PC-3 (cell line): ENCODE measurements around the gene EIF4E1B. TPM values are rescaled to one million over a fixed set of nuclear protein-coding genes. Genes with fewer than 3 reads are reported as not detected.

Experiments
- ATAC-seq: fragments of 200-7000 bp; cut with Tn5 transposase; 2 replicates; pipeline ENCODE4 v1.9.1; 2020; ENCODE audit warnings: mild to moderate bottlenecking, moderate library complexity
- BruUV-seq: library from RNA; stranded (reverse); fragments of 400-500 nt; replicated peaks from 2 replicates; lab custom pipeline; 2021; lab: Mats Ljungman, UMichigan
- CTCF ChIA-PET: fragments of 300-600 bp; sonication (Branson Sonifier 250); formaldehyde crosslinking; loops from one replicate; lab custom pipeline; 2022; ENCODE audit warnings: antibody characterized with exemption; lab: Charles Lee
- POLR2A ChIA-PET: fragments of 300-600 bp; sonication (Branson Sonifier 250); formaldehyde crosslinking; loops from one replicate; lab custom pipeline; 2022; ENCODE audit warnings: antibody characterized with exemption; ENCODE audit not compliant: unreplicated experiment; lab: Charles Lee
- DNase-seq: peaks from one replicate; pipeline ENCODE4 v3.0.0-alpha.2; 2015
- H2AFZ ChIP-seq: fragments of 300-600 bp; sonication (generic); 2 replicates; pipeline ENCODE4 v1.6.0; 2016; ENCODE audit warnings: antibody characterized with exemption, low read length
- H3F3A ChIP-seq: fragments of 300-600 bp; sonication (generic); one replicate; pipeline ENCODE4 v1.6.0; 2017; ENCODE audit warnings: antibody characterized with exemption, low read length, control low read depth, mild to moderate bottlenecking; ENCODE audit not compliant: unreplicated experiment
- H3K27ac ChIP-seq: fragments of 300-600 bp; sonication (generic); 2 replicates; pipeline ENCODE4 v1.5.1; 2016; ENCODE audit warnings: mild to moderate bottlenecking, low read length
- H3K27me3 ChIP-seq: fragments of 300-600 bp; sonication (generic); 2 replicates; pipeline ENCODE4 v1.6.1; 2016; ENCODE audit warnings: low read length, mixed read lengths
- H3K36me3 ChIP-seq: fragments of 300-600 bp; sonication (generic); 2 replicates; pipeline ENCODE4 v1.6.1; 2016; ENCODE audit warnings: low read depth, mixed run types, low read length, mixed read lengths
- H3K4me1 ChIP-seq: fragments of 300-600 bp; sonication (generic); 2 replicates; pipeline ENCODE4 v1.5.1; 2016; ENCODE audit warnings: low read length; ENCODE audit not compliant: insufficient read depth
- H3K4me2 ChIP-seq: fragments of 300-600 bp; sonication (generic); 2 replicates; pipeline ENCODE4 v1.6.0; 2016; ENCODE audit warnings: low read length
- H3K4me3 ChIP-seq: fragments of 300-600 bp; sonication (generic); 2 replicates; pipeline ENCODE4 v1.5.1; 2016; ENCODE audit warnings: mild to moderate bottlenecking, low read length, mixed read lengths
- H3K79me2 ChIP-seq: fragments of 300-600 bp; sonication (generic); 2 replicates; pipeline ENCODE4 v1.6.1; 2017; ENCODE audit warnings: low read length, mixed read lengths
- H3K9ac ChIP-seq: fragments of 300-600 bp; sonication (generic); 2 replicates; pipeline ENCODE4 v1.6.0; 2016; ENCODE audit warnings: mild to moderate bottlenecking, low read length
- H3K9me2 ChIP-seq: fragments of 300-600 bp; sonication (generic); replicated peaks from 2 replicates; pipeline ENCODE4 v1.6.1; 2016; ENCODE audit warnings: mixed run types, low read length, mixed read lengths
- H3K9me3 ChIP-seq: fragments of 300-600 bp; sonication (generic); 2 replicates; pipeline ENCODE4 v1.6.1; 2016; ENCODE audit warnings: low read length, mixed read lengths
- H4K20me1 ChIP-seq: fragments of 300-600 bp; sonication (generic); 2 replicates; pipeline ENCODE4 v1.6.1; 2016; ENCODE audit warnings: low read length, mixed read lengths
- CTCF ChIP-seq: fragments of 300-600 bp; sonication (generic); conservative IDR thresholded peaks from 2 replicates; pipeline ENCODE4 v1.5.1; 2017; ENCODE audit warnings: antibody characterized with exemption, low read depth, mild to moderate bottlenecking, low read length
- EZH2 ChIP-seq: fragments of 300-600 bp; sonication (generic); IDR thresholded peaks from one replicate; pipeline ENCODE4 v1.6.1; 2017; ENCODE audit warnings: antibody characterized with exemption, mild to moderate bottlenecking, low read length; ENCODE audit not compliant: unreplicated experiment
- EZH2phosphoT487 ChIP-seq: fragments of 300-600 bp; sonication (generic); IDR thresholded peaks from 2 replicates; pipeline ENCODE4 v1.6.1; 2018; ENCODE audit warnings: mild to moderate bottlenecking, antibody characterized with exemption, low read length, borderline replicate concordance
- intact Hi-C: fragments of 100-400 bp; cut with micrococcal nuclease; formaldehyde crosslinking; loops from 2 replicates; pipeline ENCODE4 v1.9.0; 2023
- total RNA-seq: library from RNA; depleted of rRNA; stranded (reverse); fragments of >200 nt; gene quantifications from 2 replicates; pipeline ENCODE4 v1.2.3, GENCODE V29; 2014

The EIF4E1B gene
- total RNA-seq, 1 experiment from 2014 or later: not detected

- Histone ChIP-seq H3K79me2 (peaks cover 32% of the 10 kb centered on the region), H2AFZ (peak overlapping the region; percentile 80), H3K27ac (no peak overlapping the region), H4K20me1 (0 out of 2 replicates have a peak, but pooled peaks cover 4% of the 10 kb centered on the region), H3F3A (no peaks in the 10 kb centered on the region), H3K4me1 (peaks cover 17% of the 10 kb centered on the region), H3K4me2 (peak overlapping the region; percentile 88), H3K9me3 (no peaks in the 10 kb centered on the region), H3K9ac (peak overlapping the region; percentile 70), H3K4me3 (peak overlapping the region; percentile 64), H3K9me2 (no peaks in the 10 kb centered on the region), H3K27me3 (no peaks in the 10 kb centered on the region), H3K36me3 (no peaks in the 10 kb centered on the region)
- ChIA-PET CTCF (interaction anchor here (1.0 to 1.2 kb wide), 4 partner anchors 14 to 240 kb away, joined by 3 to 9 read pairs (median 4); partner anchors contain the start of gene RNF44), POLR2A (no interaction called here)
- intact Hi-C loops: loop anchor here (1.0 to 2.0 kb wide), 2 partner anchors 68 to 72 kb away; no protein-coding TSS in a partner anchor
- TF ChIP-seq EZH2phosphoT487: no peak
- no peak for TF ChIP-seq CTCF
- no peak for TF ChIP-seq EZH2
- BruUV-seq: TSS peak; percentile 97
- DNase-seq: no peak
- peak; percentile 4 for ATAC-seq
These were observed 16.2 kb downstream of the EIF4E1B start for GRCh38 chr5:176646707-176647029.

- no TSS peak for BruUV-seq
- peaks cover 17% of the 10 kb centered on the region for H3K4me1 ChIP-seq
- ChIA-PET CTCF (interaction anchor here (0.7 to 1.2 kb wide), 5 partner anchors 14 to 241 kb away, joined by 3 to 9 read pairs (median 4); partner anchors contain the start of genes EIF4E1B, RNF44 and SNCB), POLR2A (interaction anchor here (0.6 to 0.7 kb wide), 5 partner anchors 14 to 200 kb away, joined by 3 to 5 read pairs (median 3); no protein-coding TSS in a partner anchor)
- H3K9ac ChIP-seq: peak within 1 kb of the TSS; percentile 77
- intact Hi-C loops: loop anchor here (1.0 to 2.0 kb wide), 2 partner anchors 68 to 73 kb away; no protein-coding TSS in a partner anchor
- H3K9me3 ChIP-seq: no peaks in the 10 kb centered on the region
- no peaks in the 10 kb centered on the region for H3K27me3 ChIP-seq
- TF ChIP-seq EZH2 (no peak), CTCF (peak; percentile 51)
- H3K79me2 ChIP-seq: peaks cover 32% of the 10 kb centered on the region
- ATAC-seq (peak; percentile 91), DNase-seq (peak; percentile 99)
- H3K27ac ChIP-seq: no peak within 1 kb of the TSS
- peak within 1 kb of the TSS; percentile 95 for H3K4me2 ChIP-seq
- 0 out of 2 replicates have a peak, but pooled peaks cover 7% of the 10 kb centered on the region for H4K20me1 ChIP-seq
- H3F3A ChIP-seq: no peaks in the 10 kb centered on the region
- no peaks in the 10 kb centered on the region for H3K9me2 ChIP-seq
- peak within 1 kb of the TSS; percentile 88 for H2AFZ ChIP-seq
- H3K4me3 ChIP-seq: peak within 1 kb of the TSS; percentile 86
- H3K36me3 ChIP-seq: no peaks in the 10 kb centered on the region
These were observed 16.8 kb downstream of the EIF4E1B start, which contains the start of gene TSPAN17 for GRCh38 chr5:176647030-176647842. TSS of gene TSPAN17 (plus strand) at chr5:176647484. CDS start at chr5:176647616, 132 bp downstream.
